Measurements from ENCODE around the gene ACTN4.

Gene ACTN4

GRCh38 chr19:38712161-38712748, 64.8 kb downstream of the ACTN4 start:
- no peak for DNase-seq

- no peak for DNase-seq
Measured at GRCh38 chr19:38713227-38713649, 65.8 kb downstream of the ACTN4 start.

DNA sequence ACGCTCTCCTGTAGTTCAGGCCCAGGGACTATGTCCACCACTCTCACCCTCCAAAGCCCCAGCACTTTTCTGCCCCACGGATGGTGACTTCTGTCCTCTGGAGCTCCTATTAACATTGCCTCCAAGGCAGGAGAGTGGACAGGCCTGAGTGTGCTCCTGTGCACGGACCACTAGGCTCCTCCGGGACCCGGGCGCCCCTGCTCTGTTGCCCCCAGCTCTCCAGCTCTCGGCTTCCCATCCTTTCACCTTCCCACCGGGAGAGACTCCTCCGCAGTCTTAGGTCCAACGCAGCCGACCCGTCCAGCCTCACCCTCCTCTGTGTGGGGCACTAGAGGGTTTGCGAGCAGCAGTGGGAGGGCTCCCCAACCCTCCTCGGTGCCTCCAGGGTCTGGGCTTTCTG, 66.4 kb downstream of the ACTN4 start:
- no peak for DNase-seq

GRCh38 chr19:38714354-38714778, 66.9 kb downstream of the ACTN4 start:
- DNase-seq = no peak

DNA sequence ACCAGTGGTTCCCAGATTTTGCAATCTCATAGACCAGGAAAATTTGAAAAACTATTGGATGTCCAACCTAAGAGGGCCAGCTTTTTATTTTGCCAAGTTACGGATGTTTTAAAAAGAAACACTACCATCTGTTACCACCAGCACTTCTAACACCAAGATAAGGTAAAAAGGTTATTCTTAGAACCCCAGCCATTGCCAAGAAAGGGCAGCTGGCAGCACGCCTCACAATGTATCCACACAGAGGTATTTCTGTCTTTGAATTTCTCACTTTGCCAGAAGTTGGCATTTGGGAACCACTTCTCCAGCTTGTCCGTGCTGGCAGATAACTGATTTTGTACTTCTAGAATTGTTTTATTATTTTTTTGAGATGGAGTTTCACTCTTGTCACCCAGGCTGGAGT, 68.1 kb downstream of the ACTN4 start:
- no peak for DNase-seq

GRCh38 chr19:38717051-38717450, 69.6 kb downstream of the ACTN4 start:
- DNase-seq = no peak

DNA sequence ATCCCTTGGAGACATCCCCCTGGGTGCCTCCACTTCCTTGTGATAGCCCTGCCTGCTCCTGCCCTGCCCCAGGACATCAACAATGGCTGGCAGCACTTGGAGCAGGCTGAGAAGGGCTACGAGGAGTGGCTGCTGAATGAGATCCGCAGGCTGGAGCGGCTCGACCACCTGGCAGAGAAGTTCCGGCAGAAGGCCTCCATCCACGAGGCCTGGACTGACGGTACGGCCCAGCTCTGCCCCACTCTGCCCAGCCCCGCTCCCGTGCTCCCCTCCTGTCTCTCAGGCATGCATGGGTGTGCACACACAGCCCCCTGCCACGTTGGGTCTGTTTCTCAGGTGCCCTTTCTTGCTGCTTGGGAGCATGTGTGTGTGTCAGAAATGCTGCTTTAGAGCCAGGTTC, 70.4 kb downstream of the ACTN4 start:
- no peak for DNase-seq

DNA sequence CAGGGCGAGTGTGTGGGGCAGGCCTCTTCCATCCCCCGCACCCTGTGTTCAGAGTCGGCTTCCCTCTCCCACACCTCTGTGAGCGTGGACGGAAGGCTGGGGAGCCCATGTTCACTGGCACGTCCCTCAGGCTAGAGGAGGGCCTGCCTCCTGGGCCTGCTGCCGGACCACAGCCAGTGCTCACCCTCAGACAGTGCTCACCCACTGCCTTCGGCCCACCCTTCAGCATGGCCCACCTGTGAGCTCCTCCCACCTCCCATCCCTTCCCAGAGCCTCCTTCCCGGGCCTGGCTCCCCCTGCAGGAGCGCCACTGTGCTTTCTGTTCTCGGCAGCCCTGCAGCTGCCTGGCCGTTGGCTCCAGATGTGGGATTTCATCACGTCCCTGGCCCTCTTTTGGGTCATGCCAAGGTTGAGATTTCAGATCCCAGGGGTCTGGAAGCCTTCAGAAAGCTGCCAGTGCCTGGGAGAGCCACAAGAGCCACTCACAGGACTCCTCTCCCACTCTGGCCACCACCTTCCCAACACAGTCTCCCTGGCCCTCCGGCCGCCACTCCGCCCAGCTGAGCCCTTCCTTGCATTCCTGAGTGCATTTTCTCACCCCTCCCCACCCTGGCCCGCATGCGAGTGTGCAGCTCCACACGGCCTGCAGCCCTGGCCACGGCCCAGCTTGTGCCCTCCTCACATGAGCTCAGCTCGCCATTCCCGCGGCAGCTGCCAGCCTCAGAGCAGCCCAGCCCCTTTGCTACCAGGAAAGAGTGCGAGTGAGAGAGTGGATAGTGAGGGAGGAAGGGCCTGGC, 71.5 kb downstream of the ACTN4 start:
- DNase-seq = no peak

DNA sequence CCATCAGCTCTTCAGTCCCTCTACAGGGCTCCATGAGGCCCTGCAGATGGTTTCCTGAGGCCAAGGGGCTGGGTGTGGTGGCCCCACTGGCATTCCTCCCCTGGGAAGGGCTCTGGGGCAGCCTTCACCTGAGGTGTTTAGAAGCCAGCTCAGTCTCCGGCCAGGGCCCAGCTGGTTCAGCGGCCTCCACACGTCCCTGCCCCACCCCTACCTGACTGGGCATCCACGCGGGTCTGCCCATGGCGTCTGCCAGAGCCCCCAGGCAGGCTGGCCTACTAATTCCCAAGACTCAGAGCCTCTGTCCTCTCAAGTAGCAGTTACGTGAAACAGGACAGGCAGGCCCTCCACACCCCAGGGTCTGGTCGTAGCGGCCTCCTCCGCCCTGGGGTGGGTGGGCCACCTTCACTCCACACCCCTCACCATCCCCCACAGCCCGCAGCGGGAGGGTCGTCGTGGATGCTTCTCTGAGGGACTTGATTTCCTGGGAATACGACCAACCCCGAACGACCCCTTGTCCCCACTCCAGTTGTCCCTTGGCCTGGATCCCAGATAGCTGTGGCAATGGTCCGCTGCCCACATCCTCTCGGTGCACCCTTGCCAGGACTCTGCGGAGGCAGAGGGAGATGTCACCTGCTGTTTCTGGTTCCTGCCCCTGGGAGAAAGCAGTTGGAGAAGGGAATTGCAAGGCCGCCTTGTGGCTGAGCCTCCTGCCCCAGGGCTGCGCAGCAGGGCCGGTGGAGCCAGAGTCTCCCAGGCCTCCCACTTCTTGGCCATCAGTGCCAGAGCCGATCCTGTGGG, 72.5 kb downstream of the ACTN4 start:
- no peak for DNase-seq

DNA sequence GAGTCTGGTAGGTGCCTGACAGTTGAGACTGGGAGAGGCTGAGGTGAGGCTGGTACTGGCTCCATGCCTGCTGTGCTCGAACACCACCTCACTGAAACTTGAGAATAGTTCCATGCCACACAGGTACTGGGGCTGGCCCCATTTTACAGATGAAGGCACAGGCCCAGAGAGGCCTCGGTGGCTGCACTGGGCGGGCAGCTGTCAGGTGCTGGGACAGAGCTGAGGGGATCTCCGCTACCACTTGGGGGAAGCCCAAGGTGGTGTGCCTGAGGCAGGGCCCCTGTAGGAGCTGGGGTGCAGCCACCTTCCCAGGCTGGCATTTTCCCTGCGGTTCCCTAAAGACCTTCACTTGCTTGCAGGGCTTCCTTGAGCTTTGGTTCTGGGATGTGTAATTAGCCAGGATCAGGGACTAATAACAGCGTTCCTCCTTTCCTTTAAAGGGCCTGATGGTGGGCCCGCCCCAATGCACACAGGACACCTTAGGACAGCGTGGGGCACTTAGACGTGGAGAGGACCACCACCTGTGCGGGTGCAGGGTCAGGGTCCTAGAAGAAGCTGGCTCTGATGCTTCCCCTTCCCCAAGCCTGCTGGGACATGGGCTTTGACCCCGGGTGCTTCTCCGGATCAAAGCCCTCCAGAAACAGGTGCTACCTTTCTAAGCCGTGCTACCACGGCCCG, 73.2 kb downstream of the ACTN4 start:
- no peak for DNase-seq

GRCh38 chr19:38721496-38721895, 74.0 kb downstream of the ACTN4 start:
- DNase-seq = no peak

DNA sequence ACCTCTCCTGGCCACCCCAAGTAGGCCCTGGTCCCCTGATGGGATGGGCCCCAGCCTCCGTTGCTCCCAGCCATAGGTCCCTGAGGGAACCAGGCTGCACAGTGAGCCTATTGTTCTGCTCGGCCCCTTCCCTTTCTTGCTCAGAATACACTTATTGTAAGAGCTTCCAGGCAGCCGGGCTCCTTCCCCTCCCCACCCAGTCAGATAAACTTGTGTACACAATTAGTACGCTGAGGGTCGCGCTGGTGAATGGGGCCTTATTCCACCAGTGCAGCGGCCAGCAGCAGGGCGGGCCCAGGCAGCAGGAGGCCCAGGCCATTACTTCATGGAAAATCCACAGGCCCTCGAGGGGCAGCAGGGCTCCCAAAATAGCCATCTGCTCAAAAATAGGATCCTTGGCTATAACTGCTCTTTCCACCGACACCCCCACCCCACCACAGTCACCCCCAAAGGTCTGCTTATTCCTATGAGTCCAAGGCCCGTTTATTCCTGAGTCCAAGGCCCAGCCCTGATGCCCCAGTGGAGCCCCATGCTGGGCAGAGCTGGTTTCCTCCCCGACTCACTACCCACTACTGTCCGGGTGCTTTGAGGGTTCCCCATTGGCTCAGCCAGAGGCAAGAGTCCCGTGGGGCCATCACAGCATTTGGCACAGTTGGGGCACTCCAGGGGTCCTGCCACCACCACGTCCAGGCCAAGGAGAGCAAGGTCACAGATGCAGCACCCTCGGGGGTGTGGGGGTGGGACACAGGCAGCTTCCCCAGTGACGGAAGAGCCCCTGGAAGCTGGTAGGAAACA, 74.7 kb downstream of the ACTN4 start:
- DNase-seq = no peak

DNA sequence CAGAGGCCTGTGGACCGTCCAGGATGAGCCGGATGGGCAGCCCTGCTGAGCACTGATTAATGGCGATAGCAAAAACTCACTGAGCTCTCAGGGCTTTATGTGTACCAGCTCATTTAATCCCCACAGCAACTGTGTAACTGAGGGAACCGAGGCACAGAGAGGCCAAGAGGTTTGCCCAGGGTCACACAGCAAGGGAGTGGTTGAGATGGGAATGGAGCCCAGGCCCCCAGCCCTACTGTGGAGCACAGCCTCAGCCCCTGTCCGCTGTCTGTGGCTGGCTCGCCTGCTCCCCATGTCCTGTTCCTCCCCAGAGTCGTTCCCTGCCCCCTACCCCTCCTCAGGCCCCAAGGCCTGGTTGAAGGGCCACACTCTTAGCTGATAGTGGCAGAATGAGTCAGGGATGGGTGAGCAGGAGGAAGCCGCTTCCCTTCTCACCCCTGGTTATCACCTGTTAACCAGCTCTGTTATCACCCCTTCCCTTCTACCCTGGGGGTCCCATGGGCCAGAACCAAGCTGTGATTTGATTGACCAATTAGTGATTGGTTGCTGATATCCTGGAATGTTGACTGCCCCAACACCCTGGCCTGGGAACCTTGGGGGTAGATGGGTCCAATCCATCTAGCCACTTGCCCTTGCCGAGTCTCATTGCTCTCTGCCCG, 75.6 kb downstream of the ACTN4 start:
- no peak for DNase-seq

GRCh38 chr19:38723606-38723965, 76.1 kb downstream of the ACTN4 start:
- DNase-seq = no peak

DNA sequence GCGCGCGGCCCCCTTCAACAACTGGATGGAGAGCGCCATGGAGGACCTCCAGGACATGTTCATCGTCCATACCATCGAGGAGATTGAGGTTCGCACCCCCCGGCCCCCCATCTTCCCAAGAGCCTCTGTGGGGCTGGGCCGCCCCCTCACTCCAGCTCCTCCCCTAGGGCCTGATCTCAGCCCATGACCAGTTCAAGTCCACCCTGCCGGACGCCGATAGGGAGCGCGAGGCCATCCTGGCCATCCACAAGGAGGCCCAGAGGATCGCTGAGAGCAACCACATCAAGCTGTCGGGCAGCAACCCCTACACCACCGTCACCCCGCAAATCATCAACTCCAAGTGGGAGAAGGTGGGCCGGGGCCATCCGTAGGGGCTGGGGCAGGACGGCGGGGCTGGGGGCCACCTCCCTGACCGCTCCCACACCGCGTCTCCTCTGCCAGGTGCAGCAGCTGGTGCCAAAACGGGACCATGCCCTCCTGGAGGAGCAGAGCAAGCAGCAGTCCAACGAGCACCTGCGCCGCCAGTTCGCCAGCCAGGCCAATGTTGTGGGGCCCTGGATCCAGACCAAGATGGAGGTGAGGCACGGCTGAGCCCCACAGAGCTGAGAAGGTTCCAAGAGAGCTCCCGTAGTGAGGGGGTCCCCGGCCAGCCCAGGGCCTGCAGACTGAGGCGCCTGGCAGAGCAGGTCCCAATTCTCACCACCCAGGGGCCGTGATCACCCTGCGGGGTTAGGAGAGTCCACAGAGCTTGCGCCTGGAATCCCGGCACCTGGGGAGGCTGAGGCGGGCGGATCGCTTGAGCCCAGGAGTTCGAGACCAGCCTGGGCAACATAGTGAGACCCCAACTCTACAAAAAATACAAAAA, 76.8 kb downstream of the ACTN4 start:
- no peak for DNase-seq

- DNase-seq = no peak
Measured at GRCh38 chr19:38725469-38726283, 78.2 kb downstream of the ACTN4 start.

GRCh38 chr19:38726284-38726673, 78.8 kb downstream of the ACTN4 start:
- no peak for DNase-seq

- no peak for DNase-seq
Measured at GRCh38 chr19:38726761-38727301, 79.4 kb downstream of the ACTN4 start.

- DNase-seq = no peak
Measured at GRCh38 chr19:38727306-38727867, 79.9 kb downstream of the ACTN4 start.
